Right cardiac atrium (tissue), 5 donors: Measurements from ENCODE around the gene PLA2G4F. TPM values are rescaled to one million over a fixed set of nuclear protein-coding genes. Genes with fewer than 3 reads are reported as not detected.

Source experiments
- ATAC-seq, 2 donors: fragments of 200-7000 bp; cut with Tn5 transposase; one replicate each; pipeline versions ENCODE4 v1.8.0 to v1.9.1; 2020; ENCODE audit warnings: moderate library complexity in 2 of 2, mild to moderate bottlenecking in 1 of 2
- DNase-seq, 3 donors: peaks; one replicate each; pipeline ENCODE4 v3.0.0-alpha.2; 2020
- H3K27ac ChIP-seq: one replicate; pipeline ENCODE4 v1.5.1; 2013; ENCODE audit warnings: mild to moderate bottlenecking, low read length, control low read depth, moderate library complexity
- H3K27me3 ChIP-seq: one replicate; pipeline ENCODE4 v1.6.1; 2013; ENCODE audit not compliant: control insufficient read depth, insufficient read depth
- H3K4me1 ChIP-seq: one replicate; pipeline ENCODE4 v1.6.1; 2013; ENCODE audit warnings: low read length; ENCODE audit not compliant: control insufficient read depth, insufficient read depth
- H3K4me3 ChIP-seq: one replicate; pipeline ENCODE4 v1.5.1; 2013; ENCODE audit warnings: low read length, control low read depth
- H3K9me3 ChIP-seq: one replicate; pipeline ENCODE4 v1.6.1; 2013; ENCODE audit warnings: low read length; ENCODE audit not compliant: control insufficient read depth
- WGBS: extraction: QIAGEN DNeasy Blood & Tissue Kit; methylation state at CpG from one replicate; pipeline ENCODE4 v1.1.7; 2013; 5-methylcytosine and 5-hydroxymethylcytosine counted together
- intact Hi-C, 4 donors: fragments of 100-400 bp; cut with DNase I; formaldehyde crosslinking; loops; one replicate each; pipeline versions ENCODE4 v1.11.0 to v1.14.0; 2022 to 2023
- long read RNA-seq, 4 donors: library from polyadenylated mRNA; unstranded; transcript quantifications; one replicate each; pipeline ENCODE4 v2.0.0, GENCODE V29; 2020 to 2021
- polyA plus RNA-seq: library from polyadenylated mRNA; stranded (reverse); fragments of 200-250 nt; gene quantifications from one replicate; pipeline ENCODE4 v1.2.3, GENCODE V29; 2013
- total RNA-seq, 4 donors: library from RNA; stranded (reverse); fragmentation: NEBNext Ultra II Directional; extraction: Animal tissue kit (Norgen Biotek cat#: 25700); gene quantifications; one replicate each; pipeline ENCODE4 v1.2.1, GENCODE V29; 2021
- donor health status: healthy with polysubstance abuse.
- donor health status: DM: no; HTN: yes; CAD: no.
- donor health status: DM: no; HTN: no; CAD: no.
- donor health status: DM: no; HTN: yes; CAD: no; lungs with severe emphysema.
- donor health status: DM: yes; HTN: yes; CAD: no.

PLA2G4F gene, protein sequence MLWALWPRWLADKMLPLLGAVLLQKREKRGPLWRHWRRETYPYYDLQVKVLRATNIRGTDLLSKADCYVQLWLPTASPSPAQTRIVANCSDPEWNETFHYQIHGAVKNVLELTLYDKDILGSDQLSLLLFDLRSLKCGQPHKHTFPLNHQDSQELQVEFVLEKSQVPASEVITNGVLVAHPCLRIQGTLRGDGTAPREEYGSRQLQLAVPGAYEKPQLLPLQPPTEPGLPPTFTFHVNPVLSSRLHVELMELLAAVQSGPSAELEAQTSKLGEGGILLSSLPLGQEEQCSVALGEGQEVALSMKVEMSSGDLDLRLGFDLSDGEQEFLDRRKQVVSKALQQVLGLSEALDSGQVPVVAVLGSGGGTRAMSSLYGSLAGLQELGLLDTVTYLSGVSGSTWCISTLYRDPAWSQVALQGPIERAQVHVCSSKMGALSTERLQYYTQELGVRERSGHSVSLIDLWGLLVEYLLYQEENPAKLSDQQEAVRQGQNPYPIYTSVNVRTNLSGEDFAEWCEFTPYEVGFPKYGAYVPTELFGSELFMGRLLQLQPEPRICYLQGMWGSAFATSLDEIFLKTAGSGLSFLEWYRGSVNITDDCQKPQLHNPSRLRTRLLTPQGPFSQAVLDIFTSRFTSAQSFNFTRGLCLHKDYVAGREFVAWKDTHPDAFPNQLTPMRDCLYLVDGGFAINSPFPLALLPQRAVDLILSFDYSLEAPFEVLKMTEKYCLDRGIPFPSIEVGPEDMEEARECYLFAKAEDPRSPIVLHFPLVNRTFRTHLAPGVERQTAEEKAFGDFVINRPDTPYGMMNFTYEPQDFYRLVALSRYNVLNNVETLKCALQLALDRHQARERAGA
- total RNA-seq (1 to 10 TPM in 2 of 4 donors, under 1 TPM in 1, not detected in 1; 0.54 to 3.0 (median 1.2) TPM), polyA plus RNA-seq (1.1 TPM)
- long read RNA-seq, donor 1, result 0 reads
- long read RNA-seq, donor 2, full-length matches to known transcripts, result 1 of 1 reads
- long read RNA-seq, donor 2, partial matches to known transcripts, result 0 of 1 reads
- long read RNA-seq, donor 2, other reads (novel, unspliced or antisense), result 0 of 1 reads
- long read RNA-seq, donor 3, result 0 reads
- long read RNA-seq, donor 4, full-length matches to known transcripts, result 3 of 5 reads
- long read RNA-seq, donor 4, partial matches to known transcripts, result 2 of 5 reads
- long read RNA-seq, donor 4, other reads (novel, unspliced or antisense), result 0 of 5 reads

DNA sequence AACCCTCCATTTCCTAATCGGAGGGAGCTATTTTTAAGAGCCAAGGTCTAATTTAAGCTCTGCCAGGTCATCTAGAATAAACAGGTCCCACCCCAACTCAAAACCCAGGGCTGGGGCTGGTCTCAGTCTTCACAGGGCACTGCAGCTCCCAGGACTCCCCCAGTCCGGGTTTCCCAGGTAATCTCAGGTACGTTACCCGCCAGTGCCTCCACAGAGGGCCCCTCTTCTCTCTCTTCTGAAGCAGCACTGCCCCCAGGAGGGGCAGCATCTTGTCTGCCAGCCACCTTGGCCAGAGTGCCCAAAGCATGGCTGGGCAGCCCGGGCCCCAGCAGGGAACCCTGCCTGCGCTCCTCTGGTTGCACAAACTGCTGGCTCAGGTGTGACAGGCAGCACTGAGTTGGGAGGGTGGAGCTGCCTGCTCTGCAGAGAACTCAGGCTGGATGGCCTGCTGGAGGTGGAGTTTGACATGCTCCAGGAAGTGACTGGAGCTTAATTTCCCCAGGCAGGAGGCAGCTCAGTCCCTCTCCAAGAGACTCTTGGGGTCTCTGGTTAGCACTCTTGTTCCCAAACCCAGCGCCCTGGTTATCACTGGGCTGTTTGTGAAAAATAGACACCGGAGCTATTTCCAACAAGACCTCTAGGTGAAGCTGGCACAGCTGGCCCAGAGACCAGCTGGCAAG is at the start of gene PLA2G4F:
Gene PLA2G4F, minus strand, starts transcription at position 394 of the 680 bp plus-strand sequence. Its CDS starts 87 bp downstream, at position 307.
- H3K4me1 ChIP-seq, result peaks cover 8% of the 10 kb centered on the region
- intact Hi-C loops, result no loop called here
- DNase-seq (peak in 1 of 3 donors; percentile 56), ATAC-seq (peak in 1 of 2 donors; percentile 5)
- no peaks in the 10 kb centered on the region for H3K27me3 ChIP-seq
- H3K9me3 ChIP-seq, result no peaks in the 10 kb centered on the region
- WGBS, result 55% methylated on average over 8 of the region's 8 CpGs
- no peak within 1 kb of the TSS for H3K27ac ChIP-seq
- no peak within 1 kb of the TSS for H3K4me3 ChIP-seq

DNA sequence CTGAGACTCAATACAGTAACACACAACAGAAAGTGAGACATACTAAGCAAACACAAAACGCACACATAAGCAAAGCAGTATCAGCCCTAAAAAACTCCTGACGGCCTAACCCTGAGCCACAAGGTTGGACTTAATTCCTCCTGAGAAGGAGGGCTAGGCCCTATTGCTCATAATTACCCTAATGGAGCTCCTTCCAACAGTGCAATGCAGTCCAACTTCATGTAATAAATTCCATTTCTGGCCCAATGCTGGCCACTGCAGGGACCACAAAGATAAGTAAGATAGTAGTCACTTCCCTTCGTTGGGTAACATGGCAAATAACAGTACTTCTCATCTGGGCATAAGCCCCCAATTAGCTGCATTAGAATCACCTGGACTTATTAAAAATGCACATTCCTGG is 47.5 kb upstream of the PLA2G4F start:
- ATAC-seq (no peak), DNase-seq (no peak)
- H3K4me3 ChIP-seq, result no peak overlapping the region
- peaks cover 8% of the 10 kb centered on the region for H3K4me1 ChIP-seq
- no peak overlapping the region for H3K27ac ChIP-seq
- WGBS, result 88% methylated on average over 3 of the region's 3 CpGs
- intact Hi-C loops, result no loop called here
- no peaks in the 10 kb centered on the region for H3K9me3 ChIP-seq
- H3K27me3 ChIP-seq, result no peaks in the 10 kb centered on the region

DNA sequence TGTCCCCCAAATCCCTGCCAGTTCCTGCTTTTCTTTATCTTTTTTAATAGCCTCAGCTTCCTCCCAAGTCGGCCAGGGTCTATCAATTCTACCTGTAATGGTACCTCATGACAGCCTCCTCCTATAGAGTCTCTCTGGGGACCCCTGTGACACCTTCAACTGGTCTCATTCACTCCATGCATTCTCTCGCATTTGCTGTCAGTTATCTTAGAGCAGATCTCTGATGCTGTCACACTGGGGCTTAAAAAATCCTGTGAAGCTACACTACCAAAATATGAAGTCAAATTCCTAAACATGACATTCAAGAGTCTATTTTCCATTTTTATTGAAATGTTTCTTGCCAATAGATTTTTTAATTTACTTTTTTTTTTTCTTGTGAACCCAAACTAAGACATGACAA is 46.2 kb upstream of the PLA2G4F start:
- DNase-seq (no peak), ATAC-seq (no peak)
- H3K4me1 ChIP-seq, result peaks cover 6% of the 10 kb centered on the region
- no peaks in the 10 kb centered on the region for H3K27me3 ChIP-seq
- H3K27ac ChIP-seq, result no peak overlapping the region
- 59% methylated on average over 2 of the region's 2 CpGs for WGBS
- H3K4me3 ChIP-seq, result no peak overlapping the region
- no peaks in the 10 kb centered on the region for H3K9me3 ChIP-seq
- intact Hi-C loops, result no loop called here

DNA sequence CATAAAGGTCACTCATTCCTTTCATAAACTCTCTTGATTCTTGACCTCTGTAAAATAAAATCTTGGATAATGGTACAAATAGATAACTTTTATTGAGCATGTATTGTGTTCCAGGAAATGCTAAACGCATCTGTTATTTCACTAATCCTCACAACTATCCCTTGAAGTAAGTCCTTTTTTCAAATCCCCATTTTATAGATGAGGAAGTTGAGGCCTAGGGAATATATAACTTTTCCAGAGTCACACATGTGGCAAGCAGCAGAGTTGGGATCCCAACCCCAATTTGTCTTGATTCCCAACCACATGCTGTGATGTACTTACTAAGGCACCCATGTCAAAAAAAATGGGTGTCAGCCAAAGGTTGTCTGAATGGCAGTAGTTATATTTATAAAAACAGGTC is 45.4 kb upstream of the PLA2G4F start:
- H3K4me1 ChIP-seq, result peaks cover 4% of the 10 kb centered on the region
- H3K27me3 ChIP-seq, result no peaks in the 10 kb centered on the region
- H3K4me3 ChIP-seq, result no peak overlapping the region
- intact Hi-C loops, result no loop called here
- DNase-seq (no peak), ATAC-seq (no peak)
- no peaks in the 10 kb centered on the region for H3K9me3 ChIP-seq
- 89% methylated on average over 1 of the region's 1 CpG for WGBS
- H3K27ac ChIP-seq, result no peak overlapping the region

DNA sequence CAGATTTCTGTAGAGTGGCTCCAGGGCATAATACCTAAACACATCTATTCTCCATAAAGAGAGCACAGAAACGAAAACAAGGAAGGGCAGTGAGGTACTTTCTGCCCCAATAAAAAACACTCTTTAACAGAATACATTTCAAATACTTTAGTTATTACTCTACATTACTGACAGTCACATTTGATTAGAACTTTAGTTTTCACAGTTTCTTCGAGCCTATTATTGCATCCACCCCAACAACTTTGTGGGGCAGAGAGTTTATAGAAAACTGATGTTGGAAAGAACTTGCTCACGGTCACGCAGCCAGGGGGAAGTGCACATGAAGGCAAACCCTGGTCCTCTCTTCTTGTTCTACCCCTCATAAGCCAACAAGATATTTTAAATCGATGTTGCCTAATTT is 42.7 kb upstream of the PLA2G4F start:
- no peaks in the 10 kb centered on the region for H3K9me3 ChIP-seq
- ATAC-seq, result no peak
- H3K27ac ChIP-seq, result no peak overlapping the region
- intact Hi-C loops, result no loop called here
- WGBS, result 95% methylated on average over 5 of the region's 5 CpGs
- no peaks in the 10 kb centered on the region for H3K27me3 ChIP-seq
- DNase-seq, result no peak
- H3K4me3 ChIP-seq, result no peak overlapping the region
- no peaks in the 10 kb centered on the region for H3K4me1 ChIP-seq

DNA sequence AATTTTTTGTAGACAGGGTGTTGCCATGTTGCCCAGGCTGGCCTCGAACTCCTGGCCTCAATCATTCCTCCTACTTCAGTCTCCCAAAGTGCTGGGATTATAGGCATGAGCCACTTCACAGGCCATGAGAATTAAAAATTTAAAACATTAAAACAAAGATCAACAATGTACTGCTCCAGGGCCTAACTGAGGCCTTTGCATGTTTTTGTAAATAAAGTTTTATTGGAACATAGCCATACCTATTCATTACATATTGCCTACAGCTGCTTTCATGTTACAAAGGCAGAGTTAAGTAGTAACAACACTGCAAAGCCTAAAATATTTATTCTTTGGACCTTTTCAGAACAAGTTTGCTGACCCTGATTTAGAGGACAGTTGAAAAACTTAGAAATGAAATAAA is 42.1 kb upstream of the PLA2G4F start:
- WGBS, result 100% methylated on average over 1 of the region's 1 CpG
- no peaks in the 10 kb centered on the region for H3K4me1 ChIP-seq
- H3K4me3 ChIP-seq, result no peak overlapping the region
- H3K27ac ChIP-seq, result no peak overlapping the region
- DNase-seq (no peak), ATAC-seq (no peak)
- intact Hi-C loops, result no loop called here
- no peaks in the 10 kb centered on the region for H3K27me3 ChIP-seq
- no peaks in the 10 kb centered on the region for H3K9me3 ChIP-seq

DNA sequence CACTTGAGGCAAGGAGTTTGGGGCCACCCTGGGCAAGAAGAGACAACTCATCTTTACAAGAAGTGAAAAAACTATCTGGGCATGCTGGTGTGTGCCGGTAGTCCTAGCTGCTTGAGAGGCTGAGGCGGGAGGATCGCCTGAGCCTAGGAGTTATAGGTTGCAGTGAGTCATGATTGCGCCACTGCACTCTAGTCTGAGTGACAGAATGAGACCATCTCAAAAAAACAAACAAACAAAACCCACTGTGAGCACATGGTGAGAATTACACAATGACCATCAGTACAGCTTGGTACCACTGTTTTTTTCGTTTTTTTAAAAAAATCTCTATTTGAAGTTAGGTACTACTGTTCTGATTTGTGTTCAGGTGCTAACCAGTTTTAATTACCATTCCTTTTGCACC is 38.1 kb upstream of the PLA2G4F start:
- intact Hi-C loops, result no loop called here
- no peak overlapping the region for H3K4me3 ChIP-seq
- ATAC-seq (no peak), DNase-seq (no peak)
- H3K27me3 ChIP-seq, result no peaks in the 10 kb centered on the region
- WGBS, result 89% methylated on average over 5 of the region's 5 CpGs
- H3K4me1 ChIP-seq, result no peaks in the 10 kb centered on the region
- H3K27ac ChIP-seq, result no peak overlapping the region
- H3K9me3 ChIP-seq, result no peaks in the 10 kb centered on the region

DNA sequence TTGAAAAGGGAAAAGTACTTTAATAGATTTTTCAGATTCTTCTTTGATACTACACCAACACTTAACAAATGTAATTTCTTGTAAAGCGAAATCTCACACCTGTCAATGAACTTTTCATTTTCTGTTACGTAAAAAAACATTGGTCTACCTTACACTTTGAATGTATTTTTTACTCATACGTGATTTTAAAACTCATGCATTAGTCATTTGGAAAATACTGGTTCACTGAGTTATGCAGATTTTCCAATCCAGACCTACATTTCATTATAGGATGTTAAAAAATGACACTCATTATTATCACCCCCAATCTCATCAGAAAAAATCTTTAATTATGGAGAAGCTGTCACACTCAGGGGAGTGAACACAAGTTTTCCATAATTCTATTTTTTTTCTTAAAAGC is 36.9 kb upstream of the PLA2G4F start:
- Histone ChIP-seq H3K27me3 (no peaks in the 10 kb centered on the region), H3K4me3 (no peak overlapping the region), H3K9me3 (no peaks in the 10 kb centered on the region), H3K27ac (no peak overlapping the region), H3K4me1 (no peaks in the 10 kb centered on the region)
- intact Hi-C loops, result no loop called here
- no peak for DNase-seq
- WGBS, result 91% methylated on average over 3 of the region's 3 CpGs
- ATAC-seq, result no peak

DNA sequence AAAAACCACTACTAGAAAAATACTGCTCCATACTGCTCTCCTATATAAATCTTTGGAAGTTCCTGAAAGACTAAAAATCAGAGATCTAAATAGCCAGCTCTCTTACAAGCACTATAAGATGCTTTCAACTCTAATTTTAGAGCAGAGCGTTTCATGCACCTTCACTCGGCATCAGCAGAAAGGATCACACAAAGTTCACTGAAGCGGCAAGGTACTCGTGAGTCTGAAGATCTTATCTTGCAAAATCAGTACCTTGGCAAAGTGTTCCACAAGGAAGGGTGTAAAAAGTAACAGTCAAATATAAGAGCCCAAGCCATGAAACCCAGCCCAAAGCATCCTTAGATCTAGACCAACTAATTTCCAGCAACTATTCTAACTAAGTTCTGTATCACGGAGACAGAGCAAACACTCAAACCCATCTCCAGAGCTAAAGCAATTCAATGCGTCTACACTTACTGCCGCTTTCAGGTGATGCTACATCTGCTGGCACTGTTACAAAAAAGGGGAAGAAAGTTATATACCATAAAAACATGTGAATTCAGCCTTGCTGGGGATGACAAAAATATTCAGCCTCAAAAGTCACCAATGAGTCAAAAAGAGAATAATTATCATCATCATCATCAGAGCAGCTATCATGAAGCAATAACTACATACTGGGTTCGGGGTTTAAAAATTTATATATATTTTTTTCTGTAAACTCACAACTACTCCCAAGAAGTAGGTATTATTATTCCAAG is 35.3 kb upstream of the PLA2G4F start:
- ATAC-seq (no peak), DNase-seq (no peak)
- Histone ChIP-seq H3K27me3 (no peaks in the 10 kb centered on the region), H3K4me1 (no peaks in the 10 kb centered on the region), H3K4me3 (no peak overlapping the region), H3K9me3 (no peaks in the 10 kb centered on the region), H3K27ac (no peak overlapping the region)
- WGBS, result 85% methylated on average over 8 of the region's 8 CpGs
- intact Hi-C loops, result no loop called here

DNA sequence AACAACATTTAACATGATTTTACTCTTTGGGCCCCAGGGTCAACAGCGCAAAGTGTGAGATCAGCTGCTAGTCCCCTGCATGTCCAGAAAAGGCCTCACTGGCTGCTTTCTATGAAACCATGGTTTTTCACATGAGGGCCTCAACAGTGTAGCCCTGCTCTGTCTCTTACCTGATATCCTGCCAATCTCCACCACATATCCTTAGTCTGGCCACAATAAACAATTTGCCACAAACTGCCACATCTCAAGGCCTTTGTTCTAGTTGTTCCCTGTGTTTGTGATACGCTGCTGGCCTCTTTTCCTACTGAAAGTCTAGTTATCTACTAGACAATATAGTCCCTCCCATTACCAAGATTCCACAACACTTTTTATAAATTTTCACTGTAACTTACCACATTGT is 33.9 kb upstream of the PLA2G4F start:
- WGBS, result 97% methylated on average over 2 of the region's 2 CpGs
- Histone ChIP-seq H3K4me3 (no peak overlapping the region), H3K4me1 (no peaks in the 10 kb centered on the region), H3K27me3 (no peaks in the 10 kb centered on the region), H3K9me3 (no peaks in the 10 kb centered on the region), H3K27ac (no peak overlapping the region)
- no peak for DNase-seq
- no peak for ATAC-seq
- intact Hi-C loops, result no loop called here
